GM12891 (cell line): ENCODE results near the gene LEFTY2.

ENCODE experiments used
- PAX5 ChIP-seq: IDR thresholded peaks from 2 replicates; pipeline ENCODE4 v1.6.1; 2011; ENCODE audit warnings: low read length, moderate library complexity, mild to moderate bottlenecking; ENCODE audit not compliant: insufficient read depth, severe bottlenecking
- POLR2A ChIP-seq: IDR thresholded peaks from 2 replicates; pipeline ENCODE4 v1.6.1; 2011; ENCODE audit warnings: low read depth, low read length, control low read depth
- POLR2AphosphoS5 ChIP-seq: IDR thresholded peaks from 2 replicates; pipeline ENCODE4 v1.6.1; 2011; ENCODE audit warnings: low read depth, low read length, control low read depth
- SPI1 ChIP-seq: IDR thresholded peaks from 2 replicates; pipeline ENCODE4 v1.6.1; 2011; ENCODE audit warnings: low read depth, low read length, control low read depth
- TAF1 ChIP-seq: IDR thresholded peaks from 2 replicates; pipeline ENCODE4 v1.6.1; 2011; ENCODE audit warnings: low read depth, low read length, control low read depth

DNA sequence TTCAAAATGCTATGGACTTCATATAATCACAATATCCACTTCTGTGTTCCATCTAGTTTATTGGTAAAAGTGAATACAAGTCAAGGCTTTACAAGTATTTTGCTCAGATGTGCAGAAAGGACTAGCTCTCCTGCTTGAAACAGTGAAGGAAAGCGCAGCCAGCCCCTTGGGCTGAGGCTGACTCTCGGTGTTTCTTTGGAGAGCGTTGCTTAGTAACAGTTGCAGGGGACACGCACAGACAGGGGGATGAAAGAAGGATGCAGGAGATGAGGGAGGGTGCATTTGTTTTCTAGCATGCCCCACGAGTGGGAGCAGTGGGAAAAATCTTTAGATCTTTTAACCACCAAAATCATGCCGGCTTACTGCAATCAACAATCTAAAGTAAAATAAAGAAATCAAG lies 26.1 kb downstream of the LEFTY2 start:
- TF ChIP-seq POLR2A (no peak), SPI1 (no peak), POLR2AphosphoS5 (no peak), TAF1 (no peak), PAX5 (no peak)
